SKM-1 (cell line): ENCODE results near the gene D2HGDH.
"Not testable (repeated sequence)": the region's sequence is repeated elsewhere in the genome, so short reads cannot be mapped to it uniquely, and the experiment has no call there.

Experiments
- DNase-seq: peaks from one replicate; lab custom pipeline; 2025; ENCODE audit not compliant: unreplicated experiment; lab: John Stamatoyannopoulos, UW

The D2HGDH gene

GRCh38 chr2:241748468-241749256, 14.2 kb downstream of the D2HGDH start:
- DNase-seq, result no peak

GRCh38 chr2:241750076-241750840, 15.8 kb downstream of the D2HGDH start:
- DNase-seq, result no peak

- DNase-seq, result no peak
Measured at GRCh38 chr2:241751152-241751551, 16.7 kb downstream of the D2HGDH start.

- no peak for DNase-seq
Measured at GRCh38 chr2:241751776-241752175, 17.3 kb downstream of the D2HGDH start.

GRCh38 chr2:241752253-241752652, 17.8 kb downstream of the D2HGDH start:
- DNase-seq, result no peak

- no peak for DNase-seq
Measured at GRCh38 chr2:241752689-241753276, 18.4 kb downstream of the D2HGDH start.

GRCh38 chr2:241753493-241753892, 19.1 kb downstream of the D2HGDH start:
- no peak for DNase-seq

- no peak for DNase-seq
Measured at GRCh38 chr2:241754042-241754441, 19.6 kb downstream of the D2HGDH start.

GRCh38 chr2:241755166-241755565, 20.7 kb downstream of the D2HGDH start:
- no peak for DNase-seq

GRCh38 chr2:241755777-241756176, 21.3 kb downstream of the D2HGDH start:
- DNase-seq, result no peak

GRCh38 chr2:241759067-241759807, 24.8 kb downstream of the D2HGDH start:
- DNase-seq, result no peak

- DNase-seq, result not testable (repeated sequence)
Measured at GRCh38 chr2:241759893-241760292, 25.5 kb downstream of the D2HGDH start.

- no peak for DNase-seq
Measured at GRCh38 chr2:241760301-241760771, 25.9 kb downstream of the D2HGDH start.

- no peak for DNase-seq
Measured at GRCh38 chr2:241762321-241762932, 28.0 kb downstream of the D2HGDH start.

- DNase-seq, result no peak
Measured at GRCh38 chr2:241762933-241763369, 28.5 kb downstream of the D2HGDH start.

GRCh38 chr2:241763551-241764274, 29.3 kb downstream of the D2HGDH start:
- DNase-seq, result no peak

- DNase-seq, result no peak
Measured at GRCh38 chr2:241764275-241765241, 30.1 kb downstream of the D2HGDH start.

GRCh38 chr2:241767464-241768250, 33.2 kb downstream of the D2HGDH start:
- DNase-seq, result no peak
